Measurements from ENCODE around the gene HPCAL1. TPM values are rescaled to one million over a fixed set of nuclear protein-coding genes. Genes with fewer than 3 reads are reported as not detected.
A peak's percentile ranks its signal among the peaks of the same experiment; 100 is the strongest.

The HPCAL1 gene
- total RNA-seq, 1 donor = 34.7 TPM

- H3K4me1 ChIP-seq (ENCODE audit: insufficient read depth, low read length) = peaks cover 75% of the 10 kb centered on the region
- H3K9me3 ChIP-seq (ENCODE audit: low read depth, low read length) = no peaks in the 10 kb centered on the region
- no peaks in the 10 kb centered on the region for H3K27me3 ChIP-seq (ENCODE audit: insufficient read depth, low read length)
- no peak overlapping the region for H3K4me3 ChIP-seq (ENCODE audit: low read length)
Measured at GRCh38 chr2:10326707-10327594, 24.2 kb downstream of the HPCAL1 start.

GRCh38 chr2:10327896-10328669 lies 25.4 kb downstream of the HPCAL1 start:
- H3K27me3 ChIP-seq (ENCODE audit: insufficient read depth, low read length) = no peaks in the 10 kb centered on the region
- no peaks in the 10 kb centered on the region for H3K9me3 ChIP-seq (ENCODE audit: low read depth, low read length)
- no peak overlapping the region for H3K4me3 ChIP-seq (ENCODE audit: low read length)
- H3K4me1 ChIP-seq (ENCODE audit: insufficient read depth, low read length) = peaks cover 86% of the 10 kb centered on the region

GRCh38 chr2:10328670-10329579 lies 26.2 kb downstream of the HPCAL1 start:
- Histone ChIP-seq H3K9me3 (ENCODE audit: low read depth, low read length) (no peaks in the 10 kb centered on the region), H3K27me3 (ENCODE audit: insufficient read depth, low read length) (no peaks in the 10 kb centered on the region), H3K4me1 (ENCODE audit: insufficient read depth, low read length) (peaks cover 94% of the 10 kb centered on the region), H3K4me3 (ENCODE audit: low read length) (no peak overlapping the region)

- Histone ChIP-seq H3K27me3 (ENCODE audit: insufficient read depth, low read length) (no peaks in the 10 kb centered on the region), H3K4me3 (ENCODE audit: low read length) (no peak overlapping the region), H3K9me3 (ENCODE audit: low read depth, low read length) (no peaks in the 10 kb centered on the region), H3K4me1 (ENCODE audit: insufficient read depth, low read length) (peaks cover 92% of the 10 kb centered on the region)
Measured at GRCh38 chr2:10329580-10329879, 26.8 kb downstream of the HPCAL1 start.

- H3K4me3 ChIP-seq (ENCODE audit: low read length) = peak overlapping the region; percentile 27
- H3K27me3 ChIP-seq (ENCODE audit: insufficient read depth, low read length) = no peaks in the 10 kb centered on the region
- peaks cover 89% of the 10 kb centered on the region for H3K4me1 ChIP-seq (ENCODE audit: insufficient read depth, low read length)
- no peaks in the 10 kb centered on the region for H3K9me3 ChIP-seq (ENCODE audit: low read depth, low read length)
Measured at GRCh38 chr2:10329880-10330699, 27.4 kb downstream of the HPCAL1 start.

GRCh38 chr2:10330700-10331026 lies 28.0 kb downstream of the HPCAL1 start:
- H3K4me3 ChIP-seq (ENCODE audit: low read length) = peak overlapping the region; percentile 27
- no peaks in the 10 kb centered on the region for H3K27me3 ChIP-seq (ENCODE audit: insufficient read depth, low read length)

GRCh38 chr2:10331027-10331701 lies 28.5 kb downstream of the HPCAL1 start:
- Histone ChIP-seq H3K9me3 (ENCODE audit: low read depth, low read length) (no peaks in the 10 kb centered on the region), H3K4me3 (ENCODE audit: low read length) (peak overlapping the region; percentile 27), H3K27me3 (ENCODE audit: insufficient read depth, low read length) (no peaks in the 10 kb centered on the region), H3K4me1 (ENCODE audit: insufficient read depth, low read length) (peaks cover 78% of the 10 kb centered on the region)

More at GRCh38 chr2:10330700-10331026, 28.0 kb downstream of the HPCAL1 start:
- H3K9me3 ChIP-seq (ENCODE audit: low read depth, low read length) = no peaks in the 10 kb centered on the region
- H3K4me1 ChIP-seq (ENCODE audit: insufficient read depth, low read length) = peaks cover 83% of the 10 kb centered on the region

- H3K4me3 ChIP-seq (ENCODE audit: low read length) = peak overlapping the region; percentile 27
- H3K27me3 ChIP-seq (ENCODE audit: insufficient read depth, low read length) = no peaks in the 10 kb centered on the region
- H3K9me3 ChIP-seq (ENCODE audit: low read depth, low read length) = no peaks in the 10 kb centered on the region
- peaks cover 72% of the 10 kb centered on the region for H3K4me1 ChIP-seq (ENCODE audit: insufficient read depth, low read length)
Measured at GRCh38 chr2:10331702-10332401, 29.1 kb downstream of the HPCAL1 start.

GRCh38 chr2:10332402-10333246 lies 29.9 kb downstream of the HPCAL1 start:
- Histone ChIP-seq H3K27me3 (ENCODE audit: insufficient read depth, low read length) (no peaks in the 10 kb centered on the region), H3K4me3 (ENCODE audit: low read length) (no peak overlapping the region), H3K9me3 (ENCODE audit: low read depth, low read length) (no peaks in the 10 kb centered on the region), H3K4me1 (ENCODE audit: insufficient read depth, low read length) (peaks cover 66% of the 10 kb centered on the region)

GRCh38 chr2:10333247-10333613 lies 30.5 kb downstream of the HPCAL1 start:
- Histone ChIP-seq H3K4me1 (ENCODE audit: insufficient read depth, low read length) (peaks cover 59% of the 10 kb centered on the region), H3K27me3 (ENCODE audit: insufficient read depth, low read length) (no peaks in the 10 kb centered on the region), H3K4me3 (ENCODE audit: low read length) (no peak overlapping the region), H3K9me3 (ENCODE audit: low read depth, low read length) (no peaks in the 10 kb centered on the region)

GRCh38 chr2:10333966-10334365 lies 31.3 kb downstream of the HPCAL1 start:
- no peaks in the 10 kb centered on the region for H3K27me3 ChIP-seq (ENCODE audit: insufficient read depth, low read length)
- H3K4me3 ChIP-seq (ENCODE audit: low read length) = no peak overlapping the region
- no peaks in the 10 kb centered on the region for H3K9me3 ChIP-seq (ENCODE audit: low read depth, low read length)
- peaks cover 52% of the 10 kb centered on the region for H3K4me1 ChIP-seq (ENCODE audit: insufficient read depth, low read length)

- Histone ChIP-seq H3K9me3 (ENCODE audit: low read depth, low read length) (no peaks in the 10 kb centered on the region), H3K27me3 (ENCODE audit: insufficient read depth, low read length) (no peaks in the 10 kb centered on the region), H3K4me1 (ENCODE audit: insufficient read depth, low read length) (peaks cover 40% of the 10 kb centered on the region), H3K4me3 (ENCODE audit: low read length) (no peak overlapping the region)
Measured at GRCh38 chr2:10335046-10335840, 32.5 kb downstream of the HPCAL1 start.
